ENCODE measurements around the gene TMEM238L. TPM values are rescaled to one million over a fixed set of nuclear protein-coding genes. Genes with fewer than 3 reads are reported as not detected.

The TMEM238L gene, protein sequence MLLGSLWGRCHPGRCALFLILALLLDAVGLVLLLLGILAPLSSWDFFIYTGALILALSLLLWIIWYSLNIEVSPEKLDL
- total RNA-seq (2022; extraction: Qiagen RNA extraction) = not detected in 5 replicates

DNA sequence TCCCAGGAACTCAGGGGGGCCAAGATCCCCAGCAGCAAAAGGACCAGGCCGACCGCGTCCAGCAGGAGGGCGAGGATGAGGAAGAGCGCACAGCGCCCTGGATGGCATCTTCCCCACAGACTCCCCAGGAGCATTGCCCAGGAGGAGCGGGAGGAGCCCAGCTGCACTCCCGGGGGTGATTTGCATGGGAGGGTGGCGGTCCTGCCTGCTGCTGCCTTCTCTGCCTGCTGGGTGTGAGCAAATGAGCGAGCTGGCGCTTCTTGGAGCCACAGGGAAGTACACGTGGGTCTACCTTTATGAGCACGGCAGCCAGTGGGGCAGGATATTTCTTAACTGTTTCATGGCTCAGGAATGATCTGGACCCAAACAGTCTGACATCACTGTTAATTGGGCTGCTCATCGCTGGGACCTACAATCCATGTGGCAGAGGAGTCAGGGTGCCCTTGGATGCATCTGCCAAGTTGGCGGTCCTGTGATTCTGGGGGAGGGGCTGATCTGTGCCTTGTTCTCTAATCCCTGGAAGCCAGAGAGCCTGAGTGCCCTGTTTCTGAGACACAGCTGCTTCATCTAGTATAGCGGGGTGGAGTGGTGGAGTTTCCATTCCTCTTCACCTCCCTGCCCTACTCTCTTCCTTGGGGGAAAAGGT is at the start of gene TMEM238L:
TSS of gene TMEM238L (minus strand) at position 270 of the 646 bp plus-strand sequence. CDS start at position 134, 136 bp downstream.

DNA sequence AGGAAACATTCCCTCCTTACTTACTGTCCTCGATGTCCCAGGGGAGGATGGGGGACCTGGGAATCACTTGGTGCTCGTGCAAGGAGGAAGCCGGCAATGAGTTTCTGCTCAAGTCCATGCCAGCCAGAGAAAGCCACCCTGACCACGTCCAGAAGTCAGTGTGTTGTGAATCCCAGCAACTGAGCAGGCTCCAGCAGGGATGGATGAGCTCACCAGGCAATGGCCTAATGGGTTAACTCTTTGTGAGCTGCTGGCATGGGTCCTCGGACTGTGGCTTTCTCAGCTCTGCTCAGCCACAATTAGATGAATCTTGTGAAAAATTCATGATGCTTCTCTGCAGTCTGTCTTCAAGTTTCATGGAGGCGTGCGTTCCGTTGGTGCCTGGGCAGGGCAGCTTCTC is 34.0 kb upstream of the TMEM238L start, which contains the start of gene PIRT:
TSS of gene PIRT (minus strand) at position 167 of the 400 bp plus-strand sequence. CDS start 12,442 bp downstream, outside the sequence.

Other genes starting within 250 kb of the TMEM238L start
- 0.43 to 1.3 TPM (median 0.97 TPM) in 5 replicates for gene MYH3, start 146.8 kb downstream of the TMEM238L start, total RNA-seq (2022; extraction: Qiagen RNA extraction)
- gene SCO1, start 106.6 kb downstream of the TMEM238L start, total RNA-seq (2022; extraction: Qiagen RNA extraction) = 49.3 to 57.9 TPM (median 56.1 TPM) in 5 replicates
- 6.1 to 9.2 TPM (median 8.6 TPM) in 5 replicates for gene ADPRM, start 106.5 kb downstream of the TMEM238L start, total RNA-seq (2022; extraction: Qiagen RNA extraction)
- gene TMEM220, start 74.1 kb downstream of the TMEM238L start, total RNA-seq (2022; extraction: Qiagen RNA extraction) = 2.0 to 3.8 TPM (median 2.7 TPM) in 5 replicates
- gene PIRT, start 34.0 kb upstream of the TMEM238L start, total RNA-seq (2022; extraction: Qiagen RNA extraction) = not detected in 5 replicates

Measured in A549 treated with AZD2906 at 1 μM for 4 hours (cell line).